Stimulated activated CD4-positive, alpha-beta T cell treated with anti-CD3 and anti-CD28 coated beads, Interleukin-4, amount 100 ng/mL, for 4 hours (primary cell): ENCODE measurements around the gene IARS2.
"Not testable (repeated sequence)": the region's sequence is repeated elsewhere in the genome, so short reads cannot be mapped to it uniquely, and the experiment has no call there.

ENCODE experiments used
- DNase-seq, 2 experiments: peaks; one replicate each; pipeline ENCODE4 v3.0.0-alpha.2; 2020

The IARS2 gene

GRCh38 chr1:220169887-220170286 lies 76.0 kb downstream of the IARS2 start:
- DNase-seq = not testable (repeated sequence)

- no peak for DNase-seq
Observed at GRCh38 chr1:220170836-220171526, 77.0 kb downstream of the IARS2 start.

- DNase-seq = no peak
Observed at GRCh38 chr1:220176540-220176939, 82.6 kb downstream of the IARS2 start.

GRCh38 chr1:220182111-220182510 lies 88.2 kb downstream of the IARS2 start:
- no peak for DNase-seq

- DNase-seq = no peak
Observed at GRCh38 chr1:220182656-220183055, 88.7 kb downstream of the IARS2 start.

- no peak for DNase-seq
Observed at GRCh38 chr1:220184506-220184905, 90.6 kb downstream of the IARS2 start.

GRCh38 chr1:220186752-220187151 lies 92.8 kb downstream of the IARS2 start:
- DNase-seq = no peak

GRCh38 chr1:220188538-220188937 lies 94.6 kb downstream of the IARS2 start:
- DNase-seq = no peak

- DNase-seq = no peak
Observed at GRCh38 chr1:220189750-220190347, 95.9 kb downstream of the IARS2 start.

- no peak for DNase-seq
Observed at GRCh38 chr1:220195701-220196100, 101.8 kb downstream of the IARS2 start.
